GM23248 (cell line): ENCODE data around the gene RFT1.

ENCODE experiments used
- EZH2 ChIP-seq: fragments of 200-600 bp; sonication (generic); IDR thresholded peaks from 2 replicates; pipeline ENCODE4 v1.6.1; 2018; ENCODE audit warnings: antibody characterized with exemption, mild to moderate bottlenecking; ENCODE audit not compliant: insufficient read depth, poor library complexity, severe bottlenecking
- EZH2phosphoT487 ChIP-seq: fragments of 200-600 bp; sonication (generic); IDR thresholded peaks from 2 replicates; pipeline ENCODE4 v1.6.1; 2018; ENCODE audit warnings: antibody characterized with exemption, moderate library complexity, mild to moderate bottlenecking, low read depth; ENCODE audit not compliant: insufficient read depth

DNA sequence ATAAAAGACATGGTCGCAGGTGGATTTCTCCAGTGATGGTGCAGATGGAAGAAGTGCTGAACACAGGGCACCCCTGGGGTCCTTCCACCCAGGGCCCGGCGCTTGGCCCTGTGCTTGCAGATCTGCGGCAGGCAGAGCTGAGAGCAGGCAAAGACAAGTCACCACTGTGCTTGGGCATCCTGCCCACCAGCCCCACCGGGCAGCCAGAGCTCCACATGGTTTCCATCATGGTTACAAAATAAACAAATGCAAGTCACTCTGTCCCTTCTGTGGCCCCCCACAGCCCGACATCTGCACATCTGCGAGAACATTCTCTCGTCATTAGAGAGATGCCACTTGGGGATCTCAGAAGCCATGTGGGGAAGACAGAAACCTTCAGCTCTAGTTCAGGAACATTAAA is 46.7 kb downstream of the RFT1 start:
- no peak for TF ChIP-seq EZH2
- TF ChIP-seq EZH2phosphoT487, result no peak
